ENCODE data around the gene HEXIM2. TPM values are rescaled to one million over a fixed set of nuclear protein-coding genes. Genes with fewer than 3 reads are reported as not detected.
A peak's percentile ranks its signal among the peaks of the same experiment; 100 is the strongest.

HEXIM2 gene
- polyA plus RNA-seq, 1 of the 3 experiments (the other 2 are of a cell fraction) = 9.3 TPM

DNA sequence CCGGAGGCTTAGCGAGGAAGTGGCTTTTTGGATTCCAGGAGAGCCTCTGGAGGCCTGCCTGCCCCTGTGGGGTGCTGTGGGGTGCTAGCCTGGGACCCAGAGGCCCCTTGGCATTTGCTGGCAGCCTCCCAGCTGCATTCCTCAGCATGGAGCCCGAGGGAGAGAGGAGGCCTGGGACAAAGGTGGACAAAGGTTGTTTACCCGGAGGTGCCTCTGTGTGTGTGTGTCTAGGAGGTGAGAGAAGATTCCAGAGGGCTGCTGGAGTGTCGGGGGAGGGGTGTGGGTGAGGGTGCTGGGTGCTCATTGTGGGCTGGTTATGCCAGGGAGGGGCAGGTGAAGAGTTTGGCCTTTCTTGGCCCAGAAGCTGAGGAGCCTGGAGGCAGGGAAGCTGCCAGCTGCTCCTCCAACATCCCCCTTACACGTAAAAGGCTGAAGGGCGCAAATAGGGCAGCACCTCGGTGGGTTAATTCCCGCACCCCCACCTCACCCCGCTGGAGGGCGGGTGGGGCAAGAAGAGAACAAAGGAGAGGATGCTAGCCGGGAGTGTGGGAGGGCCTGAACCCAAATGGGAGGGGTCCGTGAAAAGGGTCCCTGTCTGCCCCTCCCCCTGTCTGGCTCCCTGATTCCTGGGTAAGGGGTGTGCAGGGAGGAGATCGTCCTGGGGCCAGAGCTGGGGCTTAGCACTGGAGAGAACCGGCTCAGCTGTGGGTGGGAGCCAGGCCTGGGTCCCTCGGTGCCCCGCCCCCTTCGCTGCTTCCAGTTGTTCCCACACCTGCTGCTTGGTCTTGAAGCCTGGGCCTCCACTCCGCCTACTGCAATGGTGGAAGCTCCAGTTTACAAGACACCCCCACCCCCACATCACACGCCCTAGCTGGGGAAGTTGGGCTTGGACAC is 9.9 kb downstream of the HEXIM2 start:
- Histone ChIP-seq H3K4me1 (ENCODE audit: control insufficient read depth in 1 of 2, insufficient read depth in 2 of 2, low read depth in 1 of 2, low read length in 1 of 2) (peaks cover 29 to 40% of the 10 kb centered on the region in 2 experiments; a peak in 3 of 4 replicates), H3K27ac (ENCODE audit: low read depth in 2 of 2, low read length in 1 of 2) (peak overlapping the region; percentile 89 to 94), H3K9me2 (no peaks in the 10 kb centered on the region), H3F3A (replicated peaks; ENCODE audit: insufficient read depth) (peaks cover 21% of the 10 kb centered on the region), H2AFZ (ENCODE audit: low read depth) (peak overlapping the region; percentile 57), H3K4me3 (ENCODE audit: low read depth in 2 of 2, low read length in 1 of 2) (peak overlapping the region in 1 of 2 experiments; percentile 20; a peak in 1 of 4 replicates), H3K27me3 (ENCODE audit: insufficient read depth) (no peaks in the 10 kb centered on the region), H3K4me2 (peak overlapping the region; percentile 64), H3K9me3 (no peaks in the 10 kb centered on the region), H3K9ac (peak overlapping the region; percentile 76), H4K20me1 (ENCODE audit: insufficient read depth) (no peaks in the 10 kb centered on the region), H3K79me2 (ENCODE audit: insufficient read depth) (no peaks in the 10 kb centered on the region), H3K36me3 (replicated peaks in 1 of 2; ENCODE audit: control insufficient read depth in 1 of 2, insufficient read depth in 2 of 2, low read length in 1 of 2) (no peaks in the 10 kb centered on the region)
- WGBS (ENCODE audit: low lambda C conversion rate) = 63% methylated on average over 20 of the region's 20 CpGs
- ChIA-PET POLR2A (interaction anchor here (0.9 to 4.2 kb wide), 4 partner anchors 10 to 22 kb away, joined by 4 to 50 read pairs (median 24); partner anchors contain the start of genes HEXIM1 and HEXIM2), CTCF (interaction anchor here (1.2 to 5.0 kb wide), 8 partner anchors 10 to 47 kb away, joined by 4 to 54 read pairs (median 14); partner anchors contain the start of genes ACBD4, HEXIM1 and HEXIM2)
- no peak for DNase-seq
- TF ChIP-seq MEF2A (IDR thresholded peaks at IDR 0.05; ENCODE audit: borderline replicate concordance, low read depth) (no peak), NRF1 (IDR thresholded peaks at IDR 0.05; ENCODE audit: low read depth, low read length) (no peak), NFIC (IDR thresholded peaks at IDR 0.05; ENCODE audit: borderline replicate concordance) (no peak; the same call in 1 of the 2 replicates), USF2 (IDR thresholded peaks at IDR 0.05; ENCODE audit: borderline replicate concordance, low read depth, low read length) (no peak), GATA2 (CRISPR knock-in tag; IDR thresholded peaks at IDR 0.05) (no peak)

DNA sequence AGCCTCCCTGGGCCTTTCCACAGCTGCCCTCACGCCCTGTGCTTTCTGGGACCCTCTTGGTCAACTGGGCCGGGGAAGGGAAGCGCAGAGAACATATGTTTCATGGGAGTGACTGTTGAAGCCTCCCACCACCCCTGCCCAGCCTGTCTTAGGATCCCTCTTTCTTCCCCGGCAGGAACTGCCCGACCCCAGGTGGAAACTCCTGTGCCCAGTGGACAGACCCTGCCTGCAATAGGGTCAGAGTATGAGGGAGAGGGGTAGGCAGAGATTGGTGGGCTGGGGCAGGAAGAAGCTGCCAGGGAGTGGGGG is 10.5 kb downstream of the HEXIM2 start:
- no peak for DNase-seq

More for the DNA sequence above, 10.5 kb downstream of the HEXIM2 start:
- 66% methylated on average over 5 of the region's 5 CpGs for WGBS (ENCODE audit: low lambda C conversion rate)
- Histone ChIP-seq H3F3A (replicated peaks; ENCODE audit: insufficient read depth) (peaks cover 21% of the 10 kb centered on the region), H4K20me1 (ENCODE audit: insufficient read depth) (no peaks in the 10 kb centered on the region), H3K4me3 (ENCODE audit: low read depth in 2 of 2, low read length in 1 of 2) (peak overlapping the region in 1 of 2 experiments; percentile 20; a peak in 1 of 4 replicates), H3K9ac (peak overlapping the region; percentile 76; the same call in 1 of the 2 replicates), H3K4me1 (ENCODE audit: control insufficient read depth in 1 of 2, insufficient read depth in 2 of 2, low read depth in 1 of 2, low read length in 1 of 2) (peaks cover 29 to 40% of the 10 kb centered on the region in 2 experiments; a peak in 3 of 4 replicates), H3K4me2 (peak overlapping the region; percentile 64), H3K27ac (ENCODE audit: low read depth in 2 of 2, low read length in 1 of 2) (peak overlapping the region; percentile 89 to 94), H3K27me3 (ENCODE audit: insufficient read depth) (no peaks in the 10 kb centered on the region), H3K9me3 (no peaks in the 10 kb centered on the region), H3K79me2 (ENCODE audit: insufficient read depth) (no peaks in the 10 kb centered on the region), H2AFZ (ENCODE audit: low read depth) (no peak overlapping the region), H3K9me2 (no peaks in the 10 kb centered on the region), H3K36me3 (replicated peaks in 1 of 2; ENCODE audit: control insufficient read depth in 1 of 2, insufficient read depth in 2 of 2, low read length in 1 of 2) (no peaks in the 10 kb centered on the region)
- POLR2A ChIA-PET = interaction anchor here (1.3 to 4.2 kb wide), 3 partner anchors 10 to 23 kb away, joined by 5 to 50 read pairs (median 44); partner anchors contain the start of genes HEXIM1 and HEXIM2
- CTCF ChIA-PET = interaction anchor here (1.3 to 5.0 kb wide), 7 partner anchors 11 to 47 kb away, joined by 5 to 54 read pairs (median 17); partner anchors contain the start of genes ACBD4, HEXIM1 and HEXIM2
- TF ChIP-seq TCF12 (IDR thresholded peaks at IDR 0.05) (no peak), RCOR1 (IDR thresholded peaks at IDR 0.05; ENCODE audit: low read length) (no peak), MXI1 (IDR thresholded peaks at IDR 0.05; ENCODE audit: low read depth, low read length) (no peak), GATA2 (CRISPR knock-in tag; IDR thresholded peaks at IDR 0.05) (no peak)
- TF ChIP-seq, protein P1, sequence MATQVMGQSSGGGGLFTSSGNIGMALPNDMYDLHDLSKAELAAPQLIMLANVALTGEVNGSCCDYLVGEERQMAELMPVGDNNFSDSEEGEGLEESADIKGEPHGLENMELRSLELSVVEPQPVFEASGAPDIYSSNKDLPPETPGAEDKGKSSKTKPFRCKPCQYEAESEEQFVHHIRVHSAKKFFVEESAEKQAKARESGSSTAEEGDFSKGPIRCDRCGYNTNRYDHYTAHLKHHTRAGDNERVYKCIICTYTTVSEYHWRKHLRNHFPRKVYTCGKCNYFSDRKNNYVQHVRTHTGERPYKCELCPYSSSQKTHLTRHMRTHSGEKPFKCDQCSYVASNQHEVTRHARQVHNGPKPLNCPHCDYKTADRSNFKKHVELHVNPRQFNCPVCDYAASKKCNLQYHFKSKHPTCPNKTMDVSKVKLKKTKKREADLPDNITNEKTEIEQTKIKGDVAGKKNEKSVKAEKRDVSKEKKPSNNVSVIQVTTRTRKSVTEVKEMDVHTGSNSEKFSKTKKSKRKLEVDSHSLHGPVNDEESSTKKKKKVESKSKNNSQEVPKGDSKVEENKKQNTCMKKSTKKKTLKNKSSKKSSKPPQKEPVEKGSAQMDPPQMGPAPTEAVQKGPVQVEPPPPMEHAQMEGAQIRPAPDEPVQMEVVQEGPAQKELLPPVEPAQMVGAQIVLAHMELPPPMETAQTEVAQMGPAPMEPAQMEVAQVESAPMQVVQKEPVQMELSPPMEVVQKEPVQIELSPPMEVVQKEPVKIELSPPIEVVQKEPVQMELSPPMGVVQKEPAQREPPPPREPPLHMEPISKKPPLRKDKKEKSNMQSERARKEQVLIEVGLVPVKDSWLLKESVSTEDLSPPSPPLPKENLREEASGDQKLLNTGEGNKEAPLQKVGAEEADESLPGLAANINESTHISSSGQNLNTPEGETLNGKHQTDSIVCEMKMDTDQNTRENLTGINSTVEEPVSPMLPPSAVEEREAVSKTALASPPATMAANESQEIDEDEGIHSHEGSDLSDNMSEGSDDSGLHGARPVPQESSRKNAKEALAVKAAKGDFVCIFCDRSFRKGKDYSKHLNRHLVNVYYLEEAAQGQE (IDR thresholded peaks at IDR 0.05; ENCODE audit: low read depth, low read length) = no peak
- TF ChIP-seq, protein P2, sequence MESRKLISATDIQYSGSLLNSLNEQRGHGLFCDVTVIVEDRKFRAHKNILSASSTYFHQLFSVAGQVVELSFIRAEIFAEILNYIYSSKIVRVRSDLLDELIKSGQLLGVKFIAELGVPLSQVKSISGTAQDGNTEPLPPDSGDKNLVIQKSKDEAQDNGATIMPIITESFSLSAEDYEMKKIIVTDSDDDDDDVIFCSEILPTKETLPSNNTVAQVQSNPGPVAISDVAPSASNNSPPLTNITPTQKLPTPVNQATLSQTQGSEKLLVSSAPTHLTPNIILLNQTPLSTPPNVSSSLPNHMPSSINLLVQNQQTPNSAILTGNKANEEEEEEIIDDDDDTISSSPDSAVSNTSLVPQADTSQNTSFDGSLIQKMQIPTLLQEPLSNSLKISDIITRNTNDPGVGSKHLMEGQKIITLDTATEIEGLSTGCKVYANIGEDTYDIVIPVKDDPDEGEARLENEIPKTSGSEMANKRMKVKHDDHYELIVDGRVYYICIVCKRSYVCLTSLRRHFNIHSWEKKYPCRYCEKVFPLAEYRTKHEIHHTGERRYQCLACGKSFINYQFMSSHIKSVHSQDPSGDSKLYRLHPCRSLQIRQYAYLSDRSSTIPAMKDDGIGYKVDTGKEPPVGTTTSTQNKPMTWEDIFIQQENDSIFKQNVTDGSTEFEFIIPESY (IDR thresholded peaks at IDR 0.05; ENCODE audit: borderline replicate concordance, low read depth) = no peak
